ENCODE data around the gene SYT1. TPM values are rescaled to one million over a fixed set of nuclear protein-coding genes. Genes with fewer than 3 reads are reported as not detected.

The SYT1 gene
- total RNA-seq, 2 experiments from 2014 or later: not detected

DNA sequence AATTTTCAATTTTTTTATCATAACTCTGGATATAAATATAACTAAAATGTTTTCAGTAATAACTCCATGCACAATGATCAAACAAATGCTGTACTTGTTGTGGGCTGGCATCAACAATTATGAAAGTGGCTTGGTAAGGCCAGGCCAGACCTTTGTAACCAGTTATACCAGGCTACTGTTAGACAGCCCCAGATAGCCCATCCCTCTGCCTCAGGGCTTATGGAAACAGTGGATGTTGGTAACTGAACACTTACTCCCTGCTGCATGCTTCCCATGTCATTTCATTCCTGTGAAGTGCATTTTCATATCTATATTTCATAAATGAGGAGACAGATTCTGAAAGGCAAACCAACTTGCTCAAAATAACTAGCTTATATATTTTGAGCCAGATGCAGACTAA lies 195.0 kb downstream of the SYT1 start:
- Histone ChIP-seq H3K27me3 (ENCODE audit: control insufficient read depth in 1 of 2, insufficient read depth in 2 of 2, low read length in 2 of 2) (no peaks in the 10 kb centered on the region), H3K4me3 (ENCODE audit: low read length) (no peak overlapping the region), H3K4me1 (ENCODE audit: insufficient read depth, low read length) (no peaks in the 10 kb centered on the region), H3K36me3 (ENCODE audit: insufficient read depth, low read length) (no peaks in the 10 kb centered on the region), H3K9me3 (ENCODE audit: control insufficient read depth in 1 of 2, insufficient read depth in 1 of 2, low read length in 2 of 2) (no peaks in the 10 kb centered on the region), H3K27ac (ENCODE audit: low read depth in 1 of 2, low read length in 2 of 2) (no peak overlapping the region)
- TF ChIP-seq, protein P1, sequence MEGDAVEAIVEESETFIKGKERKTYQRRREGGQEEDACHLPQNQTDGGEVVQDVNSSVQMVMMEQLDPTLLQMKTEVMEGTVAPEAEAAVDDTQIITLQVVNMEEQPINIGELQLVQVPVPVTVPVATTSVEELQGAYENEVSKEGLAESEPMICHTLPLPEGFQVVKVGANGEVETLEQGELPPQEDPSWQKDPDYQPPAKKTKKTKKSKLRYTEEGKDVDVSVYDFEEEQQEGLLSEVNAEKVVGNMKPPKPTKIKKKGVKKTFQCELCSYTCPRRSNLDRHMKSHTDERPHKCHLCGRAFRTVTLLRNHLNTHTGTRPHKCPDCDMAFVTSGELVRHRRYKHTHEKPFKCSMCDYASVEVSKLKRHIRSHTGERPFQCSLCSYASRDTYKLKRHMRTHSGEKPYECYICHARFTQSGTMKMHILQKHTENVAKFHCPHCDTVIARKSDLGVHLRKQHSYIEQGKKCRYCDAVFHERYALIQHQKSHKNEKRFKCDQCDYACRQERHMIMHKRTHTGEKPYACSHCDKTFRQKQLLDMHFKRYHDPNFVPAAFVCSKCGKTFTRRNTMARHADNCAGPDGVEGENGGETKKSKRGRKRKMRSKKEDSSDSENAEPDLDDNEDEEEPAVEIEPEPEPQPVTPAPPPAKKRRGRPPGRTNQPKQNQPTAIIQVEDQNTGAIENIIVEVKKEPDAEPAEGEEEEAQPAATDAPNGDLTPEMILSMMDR (IDR thresholded peaks at IDR 0.05): no peak
- no peaks in the 10 kb centered on the region for H3K27me3 Mint-ChIP-seq
- no peaks in the 10 kb centered on the region for H3K36me3 Mint-ChIP-seq (ENCODE audit: low read depth)
- no peak overlapping the region for H3K4me3 Mint-ChIP-seq
- ATAC-seq (ENCODE audit: poor library complexity): no peak
- intact Hi-C loops (cut with DNase I, micrococcal nuclease): no loop called here
- no peaks in the 10 kb centered on the region for H3K4me1 Mint-ChIP-seq (ENCODE audit: low read depth)
- no peak overlapping the region for H3K27ac Mint-ChIP-seq
- POLR2A ChIA-PET: no interaction called here
- CTCF ChIA-PET: no interaction called here
- no peak for DNase-seq
- H3K9me3 Mint-ChIP-seq: no peaks in the 10 kb centered on the region

DNA sequence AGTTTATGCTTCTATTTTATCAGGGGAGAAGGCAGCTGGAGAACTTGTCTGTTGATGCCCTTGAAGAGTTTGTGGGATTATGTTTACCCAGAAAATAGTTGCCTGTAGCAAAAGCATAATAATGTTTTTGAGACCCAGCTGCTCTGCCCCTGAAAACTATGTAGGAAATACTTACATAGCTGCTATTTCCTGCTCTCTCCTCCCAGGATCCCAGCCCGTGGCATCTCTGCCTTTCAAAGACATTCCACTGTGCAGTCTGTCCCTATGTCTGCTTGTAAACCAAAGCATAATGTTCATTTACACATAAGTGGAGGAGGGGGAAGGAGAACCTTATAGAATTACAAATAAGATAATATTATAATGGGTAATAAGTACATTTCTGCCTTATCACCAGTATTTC lies 198.7 kb downstream of the SYT1 start:
- Mint-ChIP-seq H3K4me3 (no peak overlapping the region), H3K36me3 (ENCODE audit: low read depth) (no peaks in the 10 kb centered on the region), H3K9me3 (no peaks in the 10 kb centered on the region), H3K27me3 (no peaks in the 10 kb centered on the region), H3K4me1 (ENCODE audit: low read depth) (no peaks in the 10 kb centered on the region), H3K27ac (no peak overlapping the region)
- no peaks in the 10 kb centered on the region for H3K27me3 ChIP-seq (ENCODE audit: control insufficient read depth in 1 of 2, insufficient read depth in 2 of 2, low read length in 2 of 2)
- no peaks in the 10 kb centered on the region for H3K4me1 ChIP-seq (ENCODE audit: insufficient read depth, low read length)
- H3K27ac ChIP-seq (ENCODE audit: low read depth in 1 of 2, low read length in 2 of 2): no peak overlapping the region
- DNase-seq: no peak
- TF ChIP-seq, protein P1 (IDR thresholded peaks at IDR 0.05): no peak
- no peak for ATAC-seq (ENCODE audit: poor library complexity)
- ChIA-PET CTCF (no interaction called here), POLR2A (no interaction called here)
- H3K4me3 ChIP-seq (ENCODE audit: low read length): no peak overlapping the region
- peaks cover 0 to 5% of the 10 kb centered on the region in 2 experiments for H3K9me3 ChIP-seq (ENCODE audit: control insufficient read depth in 1 of 2, insufficient read depth in 1 of 2, low read length in 2 of 2)
- H3K36me3 ChIP-seq (ENCODE audit: insufficient read depth, low read length): no peaks in the 10 kb centered on the region
- intact Hi-C loops (cut with DNase I, micrococcal nuclease): no loop called here

DNA sequence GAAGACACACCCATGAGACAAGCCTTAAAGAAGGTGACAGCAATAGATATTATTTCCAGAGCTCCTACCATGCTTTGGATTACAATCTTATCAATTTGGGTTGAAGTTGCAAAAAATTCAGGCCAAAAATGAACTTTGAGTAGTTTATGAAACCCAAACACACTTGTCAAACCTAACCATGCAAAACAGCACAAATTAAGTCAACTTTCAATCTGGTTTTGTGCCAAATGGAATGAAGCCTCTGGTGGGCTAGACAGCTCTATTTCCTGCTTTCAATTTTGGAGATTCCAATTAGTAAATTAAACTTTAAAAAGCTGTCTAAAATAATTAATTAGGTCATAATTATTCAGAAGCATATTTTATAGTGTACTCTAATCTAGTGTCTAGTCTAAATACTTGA lies 203.4 kb downstream of the SYT1 start:
- H3K4me3 ChIP-seq (ENCODE audit: low read length): no peak overlapping the region
- no peak overlapping the region for H3K27ac ChIP-seq (ENCODE audit: low read depth in 1 of 2, low read length in 2 of 2)
- no peak for ATAC-seq (ENCODE audit: poor library complexity)
- H3K4me1 ChIP-seq (ENCODE audit: insufficient read depth, low read length): no peaks in the 10 kb centered on the region
- no peaks in the 10 kb centered on the region for H3K27me3 ChIP-seq (ENCODE audit: control insufficient read depth in 1 of 2, insufficient read depth in 2 of 2, low read length in 2 of 2)
- H3K9me3 Mint-ChIP-seq: no peaks in the 10 kb centered on the region
- TF ChIP-seq, protein P1 (IDR thresholded peaks at IDR 0.05): no peak
- H3K4me3 Mint-ChIP-seq: no peak overlapping the region
- no peak for DNase-seq
- no peak overlapping the region for H3K27ac Mint-ChIP-seq
- no peaks in the 10 kb centered on the region for H3K4me1 Mint-ChIP-seq (ENCODE audit: low read depth)
- no peaks in the 10 kb centered on the region for H3K27me3 Mint-ChIP-seq
- H3K36me3 ChIP-seq (ENCODE audit: insufficient read depth, low read length): no peaks in the 10 kb centered on the region
- intact Hi-C loops (cut with DNase I, micrococcal nuclease): no loop called here
- H3K36me3 Mint-ChIP-seq (ENCODE audit: low read depth): no peaks in the 10 kb centered on the region
- H3K9me3 ChIP-seq (ENCODE audit: control insufficient read depth in 1 of 2, insufficient read depth in 1 of 2, low read length in 2 of 2): peaks cover 0 to 5% of the 10 kb centered on the region in 2 experiments
- ChIA-PET CTCF (no interaction called here), POLR2A (no interaction called here)
